NOMO-1 treated with dmso at 0.1 percent for 144 hours (cell line): ENCODE results near the gene DND1.
A peak's percentile ranks its signal among the peaks of the same experiment; 100 is the strongest.
"Not testable (repeated sequence)": the region's sequence is repeated elsewhere in the genome, so short reads cannot be mapped to it uniquely, and the experiment has no call there.

Experiments
- DNase-seq: peaks from one replicate; lab custom pipeline; 2025; ENCODE audit not compliant: unreplicated experiment; lab: John Stamatoyannopoulos, UW

The DND1 gene

DNA sequence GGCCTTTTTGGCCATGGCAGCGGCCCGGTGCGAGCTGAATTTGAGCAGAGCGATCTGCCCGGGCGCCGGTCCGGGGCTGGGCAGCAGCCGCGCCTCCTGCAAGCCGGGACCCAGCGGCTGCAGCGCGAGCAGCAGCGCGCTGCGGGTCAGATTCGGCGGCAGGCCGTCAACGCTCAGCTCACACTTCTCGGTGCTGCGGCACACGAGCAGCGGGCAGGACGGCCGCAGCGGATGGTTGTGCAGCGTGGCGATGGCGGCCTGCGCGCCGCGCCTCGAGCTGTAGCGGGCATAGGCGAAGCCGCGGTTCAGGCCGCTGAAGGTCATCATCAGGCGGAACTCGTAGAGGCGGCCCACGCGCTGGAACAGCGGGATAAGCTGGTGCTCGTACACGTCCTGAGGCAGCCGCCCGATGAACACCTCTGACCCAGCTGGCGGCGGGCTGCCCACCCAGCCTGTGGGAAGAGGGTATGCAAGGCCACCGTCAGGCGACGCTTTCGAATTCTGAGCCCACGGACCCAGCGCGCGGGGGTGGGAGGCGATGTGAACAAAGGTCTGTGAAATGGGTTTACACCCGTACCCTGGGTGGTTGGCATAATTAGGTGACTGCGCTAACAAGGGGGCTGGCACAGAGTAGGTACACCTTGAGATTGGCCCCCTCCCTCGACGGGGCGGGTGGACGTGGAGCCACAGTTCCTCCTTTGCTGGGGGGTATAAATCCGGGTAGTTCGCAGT is 755 bp downstream of the DND1 start:
- DNase-seq: no peak

DNA sequence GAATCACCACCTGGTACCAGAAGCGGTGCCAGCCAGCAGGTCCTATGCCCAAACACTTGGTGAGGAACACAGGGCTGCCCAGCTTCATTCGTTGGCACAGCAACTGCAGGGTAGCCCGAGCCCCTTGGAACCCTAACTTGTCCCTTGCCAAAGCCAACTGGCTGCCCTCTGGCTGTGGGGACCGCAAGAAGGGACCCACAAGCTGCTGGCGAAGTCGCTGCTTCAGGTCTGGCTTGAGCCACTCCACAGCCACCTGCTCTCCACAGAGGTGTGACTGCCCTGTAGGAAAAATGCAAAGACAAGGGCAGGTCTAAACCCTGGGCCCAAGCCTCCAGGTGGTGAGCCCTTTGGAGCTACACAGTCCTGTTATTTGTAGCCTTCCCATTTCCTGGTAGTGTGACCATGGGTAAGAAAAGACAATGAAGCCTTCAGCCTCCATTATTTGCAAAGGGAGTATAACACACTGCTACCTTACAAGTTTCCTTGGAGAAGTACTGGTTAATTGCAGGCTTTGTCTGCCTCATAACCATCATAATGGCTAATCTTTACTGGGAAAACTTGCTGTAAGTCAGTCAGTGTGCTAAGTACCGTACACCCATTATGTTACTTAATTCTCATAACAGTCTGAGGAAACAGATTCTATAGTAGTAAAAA is 1.8 kb downstream of the DND1 start:
- DNase-seq: no peak

DNA sequence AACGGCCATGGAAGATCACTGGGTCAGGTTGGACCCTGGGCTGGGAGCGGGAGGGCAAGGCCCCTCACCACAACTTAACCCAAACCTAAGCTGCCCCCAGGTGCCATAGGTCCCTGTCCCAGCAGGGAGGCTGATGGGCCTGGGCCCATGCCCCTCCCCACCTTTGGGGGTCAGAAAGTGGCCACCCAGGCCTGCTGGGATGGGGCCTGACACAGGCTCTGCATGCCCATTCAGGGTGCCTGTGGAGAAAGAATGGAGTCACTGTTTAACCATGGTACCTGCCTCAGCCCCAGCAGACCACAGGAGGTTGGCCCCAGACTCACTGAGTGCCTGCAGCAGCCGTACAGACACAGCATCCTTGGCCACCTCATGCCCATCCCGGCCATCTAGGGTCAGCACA is 2.3 kb downstream of the DND1 start:
- not testable (repeated sequence) for DNase-seq

DNA sequence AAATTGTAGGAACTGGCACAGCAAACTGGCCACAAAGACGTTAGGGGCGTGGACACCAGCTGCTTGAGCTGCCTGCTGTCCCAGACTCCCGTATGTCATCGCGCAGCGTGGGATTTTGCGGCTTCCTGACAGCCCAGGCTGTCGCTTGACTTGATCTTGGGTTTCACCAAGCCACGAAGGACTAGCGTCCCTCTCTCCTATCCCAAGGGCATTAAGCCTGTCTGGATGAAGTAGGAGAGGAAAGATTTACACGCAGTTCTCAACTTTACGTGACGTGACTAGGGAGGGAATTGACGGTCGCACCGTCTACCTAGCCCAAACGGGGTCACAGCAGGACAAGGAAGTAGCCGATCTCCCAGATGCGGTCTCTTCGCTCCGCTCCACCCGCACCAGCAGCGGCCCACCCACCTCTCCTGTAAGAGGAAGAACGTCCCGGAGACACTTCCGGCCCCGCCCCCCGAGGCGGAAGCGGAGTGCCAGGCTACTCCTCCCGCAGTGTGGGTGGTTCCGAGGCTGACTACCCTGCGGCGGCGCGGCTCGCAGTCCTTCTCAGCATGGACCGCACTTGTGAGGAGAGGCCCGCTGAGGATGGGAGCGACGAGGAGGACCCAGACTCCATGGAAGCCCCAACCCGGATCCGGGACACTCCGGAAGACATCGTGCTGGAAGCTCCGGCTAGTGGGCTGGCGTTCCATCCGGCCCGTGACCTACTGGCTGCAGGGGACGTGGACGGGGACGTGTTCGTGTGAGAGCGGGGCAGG is 8.8 kb downstream of the DND1 start, which contains the start of gene WDR55:
Gene WDR55 (plus strand): TSS at position 546 of the 761 bp plus-strand sequence. CDS start 9 bp downstream, at position 555.
- DNase-seq: peak; percentile 96

DNA sequence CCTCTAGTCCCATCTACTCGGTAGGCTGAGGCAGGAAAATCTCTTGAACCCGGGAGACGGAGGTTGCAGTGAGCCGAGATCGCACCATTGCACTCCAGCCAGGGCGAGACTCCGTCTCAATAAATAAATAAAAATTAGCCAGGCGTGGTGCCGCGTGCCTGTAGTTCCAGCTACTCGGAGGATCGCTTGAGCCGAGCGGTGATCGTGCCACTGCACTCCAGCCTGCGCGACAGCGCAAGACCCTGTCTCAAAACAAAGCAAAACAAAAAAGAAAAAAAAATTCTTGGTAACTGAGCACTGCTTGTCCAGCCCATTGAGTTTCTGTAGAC is 9.4 kb downstream of the DND1 start:
- DNase-seq: no peak

DNA sequence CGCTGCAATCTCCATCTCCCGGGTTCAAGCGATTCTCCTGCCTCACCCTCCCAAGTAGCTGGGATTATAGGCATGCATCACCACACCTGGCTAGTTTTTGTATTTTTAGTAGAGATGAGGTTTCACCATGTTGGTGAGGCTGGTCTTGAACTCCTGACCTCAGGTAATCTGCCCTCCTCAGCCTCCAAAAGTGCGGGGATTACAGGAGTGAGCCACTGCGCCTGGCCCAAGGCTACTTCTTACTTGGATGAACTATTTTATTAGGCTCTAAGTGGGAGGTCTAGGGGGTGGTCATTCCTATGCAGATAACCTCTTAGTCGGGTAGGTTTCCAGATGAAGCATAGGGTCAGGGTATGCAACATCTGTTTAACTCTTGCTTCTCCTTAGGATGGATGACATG is 13.0 kb downstream of the DND1 start:
- not testable (repeated sequence) for DNase-seq

DNA sequence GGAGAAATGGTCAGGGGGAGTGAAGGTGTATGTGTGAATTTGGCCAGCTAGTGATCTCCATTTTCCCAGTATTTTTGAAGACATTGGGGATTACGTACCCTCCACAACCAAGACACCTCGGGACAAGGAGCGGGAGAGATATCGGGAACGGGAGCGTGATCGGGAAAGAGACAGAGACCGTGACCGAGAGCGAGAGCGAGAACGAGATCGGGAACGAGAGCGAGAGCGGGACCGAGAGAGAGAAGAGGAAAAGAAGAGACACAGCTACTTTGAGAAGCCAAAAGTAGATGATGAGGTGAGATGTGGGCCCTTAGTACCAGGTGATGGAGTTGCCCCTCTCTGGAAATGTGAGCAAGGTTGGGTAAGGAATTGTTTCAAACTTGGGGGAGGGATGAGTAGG is 14.5 kb downstream of the DND1 start:
- DNase-seq: no peak

DNA sequence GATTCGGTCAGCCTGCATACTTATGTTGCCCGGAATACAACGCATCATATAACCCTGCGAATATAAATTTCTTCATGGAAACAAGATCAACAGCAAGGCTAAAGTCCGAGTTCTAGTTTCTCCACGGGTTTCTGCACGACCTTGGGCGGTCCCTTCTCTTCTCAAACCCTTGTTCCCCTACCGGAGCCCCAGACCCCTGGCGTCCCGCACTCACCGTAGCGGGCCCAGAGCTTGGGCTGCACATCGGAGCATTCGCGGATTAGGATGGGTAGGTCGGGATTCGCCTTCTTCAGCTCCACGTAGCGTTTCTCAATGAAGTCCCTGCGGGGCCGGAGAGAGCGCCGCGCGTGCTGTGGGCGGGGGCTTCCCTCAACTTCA is 26.3 kb downstream of the DND1 start:
- no peak for DNase-seq

DNA sequence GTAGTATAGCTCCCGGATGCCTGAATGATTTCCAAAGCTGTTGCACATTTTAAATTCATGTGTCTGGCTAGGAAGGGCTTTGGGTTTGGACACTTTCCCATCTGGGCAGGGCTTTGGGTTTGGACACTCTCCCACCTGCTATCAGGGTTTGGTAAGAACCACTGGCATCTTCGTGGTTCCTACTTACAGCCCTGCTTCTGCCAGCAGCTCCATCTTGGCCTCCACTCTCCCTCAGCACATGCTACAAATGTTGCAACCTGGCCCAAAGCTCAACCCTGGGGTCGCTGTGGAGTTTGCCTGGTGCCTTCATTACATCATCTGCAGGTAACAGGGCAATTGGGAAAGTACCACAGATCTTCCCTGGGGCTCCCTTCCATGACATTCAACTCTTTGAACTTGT is 30.7 kb downstream of the DND1 start:
- DNase-seq: no peak

DNA sequence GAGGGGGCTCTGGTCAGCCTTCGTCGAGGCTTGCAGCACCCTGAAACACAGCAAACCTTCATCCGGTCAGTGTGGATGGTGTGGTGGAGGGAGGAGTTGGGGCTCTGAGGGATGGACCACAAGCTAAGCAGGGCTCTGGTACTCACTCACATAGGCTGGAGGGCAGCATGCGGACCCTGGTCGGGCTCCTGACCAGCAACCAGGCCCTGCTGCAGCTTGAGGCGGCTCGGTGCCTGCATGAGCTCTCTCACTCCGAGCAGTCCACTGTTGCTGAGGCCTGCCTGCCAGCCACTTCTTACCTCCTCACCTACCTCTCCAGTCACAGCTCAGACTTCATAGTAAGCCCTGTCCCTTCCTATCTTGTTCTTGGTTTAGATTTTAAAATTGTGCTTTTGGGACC is 31.7 kb downstream of the DND1 start:
- DNase-seq: no peak

DNA sequence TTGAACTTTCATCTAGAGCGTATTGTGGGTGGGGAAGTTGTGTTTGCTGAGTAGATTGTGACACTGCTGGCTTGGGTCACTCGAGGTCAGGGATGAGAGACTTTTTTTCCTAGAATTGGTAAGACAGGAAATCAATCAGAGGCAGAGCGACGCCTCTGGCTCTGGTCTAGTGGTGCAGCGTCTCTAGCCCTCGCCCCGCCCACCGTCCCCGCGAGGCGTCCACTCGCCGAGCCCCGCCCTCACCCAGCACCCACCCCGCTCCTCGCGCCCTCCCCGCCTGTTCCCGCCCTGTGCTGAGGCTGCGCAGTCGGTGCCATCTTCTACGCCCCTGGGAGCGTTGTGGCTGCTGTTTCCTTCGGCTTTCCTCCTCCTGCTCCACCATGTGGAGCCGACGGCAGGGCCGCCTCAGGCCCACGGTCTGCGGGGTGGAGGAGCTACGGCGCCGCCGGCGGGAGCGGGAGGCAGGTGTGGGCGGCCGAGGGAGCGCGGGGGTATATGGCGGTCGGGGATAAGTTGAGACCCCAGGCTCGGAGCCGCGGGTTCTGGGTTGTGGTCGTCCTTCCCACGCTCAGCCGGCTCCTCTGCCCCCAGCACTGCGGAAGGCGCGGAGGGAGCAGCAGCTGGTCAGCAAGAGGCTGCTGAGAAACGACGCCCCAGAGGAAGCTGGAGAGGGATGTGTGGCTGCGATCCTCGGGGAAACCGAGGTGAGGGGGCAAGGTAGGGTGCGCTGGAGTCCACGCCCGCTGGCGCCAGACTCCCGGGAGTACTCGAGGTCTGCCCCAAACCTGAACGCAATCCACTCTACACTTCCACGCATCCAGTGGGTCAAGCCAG is 34.0 kb downstream of the DND1 start, which contains the start of gene TMCO6:
Gene TMCO6 (plus strand): TSS at position 304 of the 834 bp plus-strand sequence. CDS start 77 bp downstream, at position 381.
- peak; percentile 96 for DNase-seq

DNA sequence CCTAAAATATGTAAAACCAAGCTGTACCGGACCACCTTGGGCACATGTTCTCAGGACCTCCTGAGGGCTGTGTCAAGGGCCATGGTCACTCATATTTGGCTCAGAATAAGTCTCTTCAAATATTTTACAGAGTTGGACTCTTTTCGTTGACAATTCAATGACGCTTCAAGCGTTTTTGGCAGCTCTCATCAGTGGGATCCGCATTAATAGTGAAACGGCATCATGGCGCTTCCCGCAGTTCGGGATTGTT is 34.6 kb downstream of the DND1 start:
- not testable (repeated sequence) for DNase-seq

DNA sequence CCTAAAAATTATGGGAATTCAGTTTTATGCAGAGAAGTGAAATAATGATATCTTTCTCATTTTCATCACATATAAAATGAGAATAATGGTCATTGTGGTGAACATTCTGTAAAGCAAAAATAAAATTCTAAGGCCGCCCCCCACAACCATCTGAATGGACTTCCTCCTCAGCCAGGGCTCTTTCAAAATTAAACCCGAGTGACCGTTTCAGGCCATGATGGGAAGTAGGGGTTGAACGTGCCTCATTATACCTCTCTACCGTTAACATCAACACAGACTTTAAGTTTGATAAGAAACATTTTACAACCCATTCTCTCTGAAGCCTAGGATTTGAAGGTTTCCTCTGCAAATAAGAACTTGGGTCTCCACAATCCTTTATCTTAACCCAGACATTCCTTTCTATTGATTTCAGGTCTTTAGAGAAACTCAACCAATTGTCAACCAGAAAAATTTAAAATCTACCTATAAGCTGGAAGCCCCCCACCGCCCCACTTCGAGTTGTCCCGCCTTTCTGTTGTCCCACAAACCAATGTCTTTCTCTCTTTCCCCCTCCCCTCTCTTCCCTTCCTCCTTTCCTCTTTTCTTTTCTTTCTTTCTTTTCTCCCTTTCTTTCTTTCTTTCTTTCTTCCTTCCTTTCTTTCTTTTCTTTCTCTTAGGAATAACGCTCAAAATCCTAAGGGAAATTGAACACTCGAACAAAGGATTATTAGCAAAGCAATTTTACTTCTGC is 35.8 kb downstream of the DND1 start:
- no peak for DNase-seq

DNA sequence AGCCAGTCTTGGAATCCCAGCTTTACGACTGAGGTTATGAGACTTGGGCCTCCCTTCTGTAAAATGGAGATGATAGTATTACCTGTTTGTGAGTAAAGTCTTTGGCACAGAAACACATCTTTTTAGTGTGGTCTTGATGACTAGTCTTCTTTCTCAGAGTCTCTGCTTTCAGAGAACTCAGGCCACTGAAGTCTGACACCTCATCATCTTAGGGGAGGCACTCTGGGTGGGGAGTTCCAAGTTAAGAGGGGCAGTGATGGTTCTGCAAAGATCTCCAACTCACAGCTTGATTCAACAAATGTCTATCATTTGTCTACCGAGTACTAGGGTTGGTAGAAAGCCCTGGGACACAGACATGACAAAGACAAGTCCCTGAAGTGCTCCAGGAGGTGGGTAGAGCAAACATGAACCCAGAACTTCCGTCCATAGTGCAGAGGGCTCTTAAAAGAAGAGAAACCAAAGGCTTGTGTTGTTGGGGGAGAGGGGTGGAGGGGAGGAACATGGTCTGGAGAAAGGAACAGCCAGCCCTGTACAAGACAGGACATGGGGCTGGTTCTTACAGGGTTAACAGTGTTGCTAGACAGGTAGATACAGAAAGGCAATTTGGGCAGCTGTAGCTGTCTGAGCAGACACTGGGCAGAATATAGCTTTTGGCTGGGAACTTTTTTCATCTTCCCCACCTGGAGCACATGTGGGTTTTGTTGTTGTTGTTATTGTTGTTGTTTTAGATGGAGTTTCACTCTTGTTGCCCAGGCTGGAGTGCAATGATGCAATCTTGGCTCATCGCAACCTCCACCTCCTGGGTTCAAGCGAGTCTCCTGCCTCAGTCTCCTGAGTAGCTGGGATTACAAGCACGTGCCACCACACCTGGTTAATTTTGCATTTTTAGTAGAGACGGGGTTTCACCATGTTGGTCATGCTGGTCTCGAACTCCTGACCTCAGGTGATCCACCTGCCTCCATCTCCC is 37.8 kb downstream of the DND1 start:
- DNase-seq: no peak

DNA sequence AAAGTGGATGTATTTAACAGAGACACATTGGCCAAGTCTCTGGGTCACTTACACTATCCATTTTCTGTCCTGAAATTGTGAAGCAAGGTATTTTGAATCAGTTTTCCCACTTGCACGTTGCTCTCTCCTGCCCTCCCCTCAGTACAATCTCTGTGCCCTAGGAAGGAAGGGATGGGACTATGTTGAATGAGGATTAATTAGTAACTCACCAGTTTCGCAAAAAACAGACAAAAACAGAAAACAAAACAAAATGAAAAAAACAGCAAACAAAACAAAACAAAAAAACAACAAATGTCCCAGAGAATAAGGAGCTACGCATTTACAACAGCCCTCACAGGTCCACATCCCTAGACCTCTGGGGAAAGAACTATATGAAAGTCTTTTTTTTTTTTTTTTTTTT is 39.3 kb downstream of the DND1 start:
- DNase-seq: no peak

DNA sequence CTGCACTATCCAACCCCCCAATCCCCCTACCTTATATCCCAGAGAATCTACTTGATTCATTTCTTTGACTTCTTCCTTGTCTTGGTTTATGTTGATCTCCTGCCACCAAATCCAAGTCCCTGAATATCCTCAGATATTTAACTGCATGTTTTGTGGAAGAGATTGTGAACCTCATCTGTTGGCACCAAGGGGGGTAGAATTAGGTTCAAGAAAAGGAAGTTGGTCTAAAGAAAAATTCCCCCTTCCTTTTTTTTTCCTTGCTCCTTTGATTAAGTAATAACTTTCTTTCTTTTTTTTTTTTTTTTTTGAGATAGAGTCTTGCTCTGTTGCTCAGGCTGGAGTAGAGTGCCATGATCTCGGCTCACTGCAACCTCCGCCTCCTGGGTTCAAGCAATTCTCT is 39.9 kb downstream of the DND1 start:
- no peak for DNase-seq

DNA sequence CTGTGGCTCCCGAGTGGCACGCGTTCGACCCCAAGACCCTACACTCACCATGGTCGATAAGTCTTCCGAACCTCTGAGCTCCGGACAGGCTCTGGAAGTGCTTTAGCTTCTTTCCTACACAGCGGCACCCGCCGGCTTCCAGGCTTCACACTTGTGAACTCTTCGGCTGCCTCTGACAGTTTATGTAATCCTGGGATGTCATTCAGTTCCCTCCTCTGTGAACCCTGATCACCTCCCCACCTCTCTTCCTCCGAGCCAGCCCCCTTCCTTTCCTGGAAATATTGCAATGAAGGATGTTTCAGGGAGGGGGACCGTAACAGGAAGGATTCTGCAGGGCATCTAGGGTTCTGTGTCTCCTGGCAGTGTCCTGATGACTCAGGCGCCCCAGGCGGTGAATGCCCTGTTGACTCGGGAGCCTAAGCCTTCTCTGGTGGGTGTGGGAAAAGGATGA is 40.3 kb downstream of the DND1 start, which contains the start of gene CD14:
Gene CD14 (minus strand): TSS at position 155 of the 451 bp plus-strand sequence. CDS start 104 bp downstream, at position 51.
- no peak for DNase-seq

DNA sequence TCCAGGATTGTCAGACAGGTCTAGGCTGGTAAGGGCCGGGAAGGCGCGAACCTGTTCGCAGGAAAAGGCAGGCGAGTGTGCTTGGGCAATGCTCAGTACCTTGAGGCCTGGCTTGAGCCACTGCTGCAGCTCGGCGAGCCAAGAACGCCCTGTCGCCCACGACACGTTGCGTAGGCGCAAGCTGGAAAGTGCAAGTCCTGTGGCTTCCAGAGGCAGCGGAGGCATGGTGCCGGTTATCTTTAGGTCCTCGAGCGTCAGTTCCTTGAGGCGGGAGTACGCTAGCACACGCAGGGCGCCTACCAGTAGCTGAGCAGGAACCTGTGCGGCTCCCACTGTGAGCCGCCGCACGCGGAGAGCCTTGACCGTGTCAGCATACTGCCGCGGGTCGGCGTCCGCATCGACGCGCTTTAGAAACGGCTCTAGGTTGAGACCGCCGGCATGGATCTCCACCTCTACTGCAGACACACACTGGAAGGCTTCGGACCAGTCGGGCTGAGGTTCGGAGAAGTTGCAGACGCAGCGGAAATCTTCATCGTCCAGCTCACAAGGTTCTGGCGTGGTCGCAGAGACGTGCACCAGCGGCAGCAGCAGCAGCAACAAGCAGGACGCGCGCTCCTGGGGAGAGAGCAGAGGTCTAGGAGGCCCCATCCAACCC is 40.9 kb downstream of the DND1 start:
- DNase-seq: no peak

DNA sequence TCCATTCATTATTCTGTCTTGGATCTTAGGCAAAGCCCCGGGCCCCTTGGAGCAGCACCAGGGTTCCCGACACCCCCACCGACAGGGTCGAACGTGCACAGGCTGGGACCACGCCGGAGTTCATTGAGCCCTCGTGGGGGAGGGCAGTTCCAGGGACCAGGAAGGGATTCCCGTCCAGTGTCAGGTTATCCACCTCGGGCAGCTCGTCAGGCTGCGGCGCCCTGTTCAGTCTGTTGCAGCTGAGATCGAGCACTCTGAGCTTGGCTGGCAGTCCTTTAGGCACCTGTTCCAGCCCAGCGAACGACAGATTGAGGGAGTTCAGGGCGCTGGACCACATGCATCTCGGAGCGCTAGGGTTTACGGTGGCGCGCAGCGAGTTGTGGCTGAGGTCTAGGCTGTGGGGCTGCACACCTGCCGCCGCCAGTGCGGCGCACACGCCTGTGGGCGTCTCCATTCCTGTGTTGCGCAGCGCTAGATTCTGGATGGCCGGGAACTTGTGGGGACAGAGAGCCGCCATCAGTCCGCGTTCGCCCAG is 41.5 kb downstream of the DND1 start:
- no peak for DNase-seq
